T47D (cell line): ENCODE measurements around the gene WWTR1.
A peak's percentile ranks its signal among the peaks of the same experiment; 100 is the strongest.

ENCODE experiments used
- DNase-seq, 2 experiments: peaks; one replicate each; pipeline versions ENCODE4 v3.0.0 to v3.0.0-alpha.2; 2011 to 2012; ENCODE audit warnings: low read depth in 1 of 2, low spot score in 1 of 2
- JUND ChIP-seq: IDR thresholded peaks from 2 replicates; pipeline ENCODE4 v1.6.1; 2012; ENCODE audit warnings: low read depth
- in situ Hi-C: cut with HindIII; loops from 2 replicates; pipeline ENCODE4 v1.10.0; 2016; ENCODE audit warnings: low sequenced_read_pairs, low pct_unique_long_range_greater_than_20kb

The WWTR1 gene

GRCh38 chr3:149512073-149512782, 145.6 kb downstream of the WWTR1 start:
- no peak for TF ChIP-seq JUND
- peak; percentile 51 to 82 for DNase-seq

DNA sequence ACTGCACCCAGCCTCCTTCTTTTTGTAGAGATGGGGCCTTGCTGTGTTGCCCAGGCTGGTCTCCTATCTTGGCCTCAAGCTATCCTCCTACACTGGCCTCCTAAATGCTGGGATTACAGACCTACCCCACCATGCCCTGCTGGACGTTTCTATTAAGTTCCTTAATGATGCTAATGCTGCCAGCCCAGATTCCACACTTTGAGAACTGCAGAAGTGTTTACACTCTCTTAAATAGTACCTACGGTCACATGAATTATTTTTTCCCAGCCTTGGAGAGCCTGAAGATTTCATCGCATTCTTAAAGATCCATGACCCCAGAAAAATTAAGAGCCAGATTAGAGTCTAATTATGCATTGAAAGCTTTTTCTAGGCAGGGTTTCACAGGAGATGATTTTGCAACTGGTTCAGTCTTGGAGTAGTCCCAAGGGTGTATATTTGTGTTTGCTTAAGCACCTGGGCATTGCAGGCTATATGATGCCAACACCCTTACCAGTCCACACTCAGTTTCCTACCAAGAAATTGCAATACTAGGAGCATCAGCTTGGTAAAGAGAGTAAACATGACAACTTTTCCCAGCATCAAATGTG, 146.7 kb downstream of the WWTR1 start:
- TF ChIP-seq JUND: no peak
- peak in 1 of 2 experiments; percentile 62 for DNase-seq
- in situ Hi-C loops: no loop called here

More at GRCh38 chr3:149512073-149512782, 145.6 kb downstream of the WWTR1 start:
- in situ Hi-C loops: no loop called here

- TF ChIP-seq JUND: no peak
- in situ Hi-C loops: no loop called here
Observed at GRCh38 chr3:149510480-149510879, 147.3 kb downstream of the WWTR1 start.

DNA sequence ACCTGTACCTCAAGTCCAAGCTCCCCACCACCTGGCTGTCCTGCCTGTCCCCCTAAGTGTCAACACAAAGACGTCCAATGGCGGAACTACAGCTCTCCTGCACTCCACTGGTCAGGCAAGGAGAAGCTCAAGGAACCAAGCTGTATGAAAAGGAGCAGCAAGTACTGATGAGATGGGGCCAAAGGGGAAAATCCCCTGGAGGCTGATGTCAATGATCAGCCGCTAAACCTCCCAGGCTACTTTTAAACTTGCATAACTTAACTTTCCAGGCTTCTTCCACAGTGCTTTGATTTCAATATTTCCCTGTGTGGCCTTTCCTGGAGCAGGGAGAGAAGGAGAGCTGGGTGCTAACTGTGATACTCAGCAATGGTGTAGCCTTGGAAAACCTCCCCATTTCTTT, 148.3 kb downstream of the WWTR1 start:
- no peak for DNase-seq
- TF ChIP-seq JUND: no peak
- in situ Hi-C loops: no loop called here

More at GRCh38 chr3:149510480-149510879, 147.3 kb downstream of the WWTR1 start:
- no peak for DNase-seq

GRCh38 chr3:149507491-149508324, 150.1 kb downstream of the WWTR1 start:
- in situ Hi-C loops: no loop called here
- TF ChIP-seq JUND: no peak
- peak in 1 of 2 experiments; percentile 23 for DNase-seq

- no peak for TF ChIP-seq JUND
- no peak for DNase-seq
- in situ Hi-C loops: no loop called here
Observed at GRCh38 chr3:149506965-149507364, 150.9 kb downstream of the WWTR1 start.

GRCh38 chr3:149506540-149506939, 151.3 kb downstream of the WWTR1 start:
- DNase-seq: no peak
- in situ Hi-C loops: no loop called here
- no peak for TF ChIP-seq JUND

DNA sequence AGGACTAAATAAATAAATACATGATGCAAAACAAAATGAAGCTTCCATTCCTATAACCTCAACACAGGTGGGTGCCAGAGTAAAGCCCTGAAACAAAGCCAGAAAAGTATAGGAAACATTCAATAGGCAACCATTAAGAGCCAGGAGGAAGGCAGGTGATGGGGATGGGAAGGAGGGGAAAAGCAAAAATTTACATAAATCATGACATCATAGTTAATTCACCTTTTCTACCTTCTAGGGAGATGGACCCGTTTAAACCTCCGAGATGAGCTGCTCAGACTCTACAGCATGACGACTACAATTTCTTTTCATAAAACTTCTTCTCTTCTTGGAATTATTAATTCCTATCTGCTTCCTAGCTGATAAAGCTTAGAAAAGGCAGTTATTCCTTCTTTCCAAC, 155.4 kb downstream of the WWTR1 start:
- in situ Hi-C loops: no loop called here
- no peak for TF ChIP-seq JUND
- no peak for DNase-seq

DNA sequence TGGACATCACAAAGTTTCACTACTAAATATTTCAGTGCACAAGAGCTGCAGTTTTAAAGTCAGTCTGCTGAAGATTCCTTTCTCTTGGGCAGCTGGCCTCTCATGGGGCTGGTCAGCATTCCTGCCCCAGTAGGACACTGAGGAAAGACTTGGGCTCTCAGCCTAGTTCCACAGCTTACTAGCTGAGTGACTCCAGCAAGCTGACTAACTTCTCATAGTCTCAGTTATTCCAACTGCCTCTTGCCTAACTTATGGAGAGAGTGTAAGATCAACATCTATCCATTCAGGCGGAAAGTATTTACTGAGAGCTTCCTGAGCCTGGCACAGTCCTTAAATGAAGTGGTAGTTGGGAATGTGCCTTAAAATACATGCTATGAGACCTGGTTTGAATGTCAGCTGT, 156.3 kb downstream of the WWTR1 start:
- no peak for TF ChIP-seq JUND
- in situ Hi-C loops: no loop called here
- DNase-seq: no peak

- in situ Hi-C loops: no loop called here
- no peak for DNase-seq
- no peak for TF ChIP-seq JUND
Observed at GRCh38 chr3:149497966-149498670, 159.7 kb downstream of the WWTR1 start.

GRCh38 chr3:149496891-149497290, 160.9 kb downstream of the WWTR1 start:
- in situ Hi-C loops: no loop called here
- TF ChIP-seq JUND: no peak

GRCh38 chr3:149495581-149496125, 162.2 kb downstream of the WWTR1 start:
- in situ Hi-C loops: no loop called here
- DNase-seq: no peak
- TF ChIP-seq JUND: no peak

More at GRCh38 chr3:149496891-149497290, 160.9 kb downstream of the WWTR1 start:
- no peak for DNase-seq
